KOPT-K1 (cell line): ENCODE measurements around the gene ABCF3.
"Not testable (repeated sequence)": the region's sequence is repeated elsewhere in the genome, so short reads cannot be mapped to it uniquely, and the experiment has no call there.

ENCODE experiments used
- H3K27ac ChIP-seq: fragments of 200-600 bp; sonication (generic); 2 replicates; pipeline ENCODE4 v1.5.1; 2016; ENCODE audit warnings: antibody characterized with exemption, mild to moderate bottlenecking, low read depth, low read length; ENCODE audit not compliant: poor library complexity, severe bottlenecking
- H3K36me3 ChIP-seq: fragments of 200-600 bp; sonication (generic); 2 replicates; pipeline ENCODE4 v1.5.1; 2017; ENCODE audit warnings: antibody characterized with exemption, mild to moderate bottlenecking, low read length, moderate library complexity; ENCODE audit not compliant: insufficient read depth
- H3K9me3 ChIP-seq: fragments of 200-600 bp; sonication (generic); 2 replicates; pipeline ENCODE4 v1.5.1; 2017; ENCODE audit warnings: antibody characterized with exemption, low read length, mild to moderate bottlenecking; ENCODE audit not compliant: insufficient read depth, poor library complexity, severe bottlenecking

Gene ABCF3

GRCh38 chr3:184186184-184186901 lies at the start of gene ABCF3:
ABCF3 (plus strand) TSS chr3:184186199; CDS start chr3:184186208, 9 bp downstream.
- H3K9me3 ChIP-seq, result no peaks in the 10 kb centered on the region
- H3K27ac ChIP-seq, result peak within 1 kb of the TSS; percentile 82
- peaks cover 75% of the 10 kb centered on the region for H3K36me3 ChIP-seq

- Histone ChIP-seq H3K27ac (no peak overlapping the region), H3K36me3 (peaks cover 81% of the 10 kb centered on the region), H3K9me3 (no peaks in the 10 kb centered on the region)
These were observed 45.6 kb upstream of the ABCF3 start for GRCh38 chr3:184140436-184140835.

GRCh38 chr3:184142199-184142598 lies 43.8 kb upstream of the ABCF3 start:
- Histone ChIP-seq H3K27ac (no peak overlapping the region), H3K36me3 (peaks cover 87% of the 10 kb centered on the region), H3K9me3 (no peaks in the 10 kb centered on the region)

- H3K9me3 ChIP-seq, result no peaks in the 10 kb centered on the region
- no peak overlapping the region for H3K27ac ChIP-seq
- H3K36me3 ChIP-seq, result peaks cover 76% of the 10 kb centered on the region
These were observed 42.7 kb upstream of the ABCF3 start for GRCh38 chr3:184143327-184143726.

GRCh38 chr3:184144505-184144904 lies 41.5 kb upstream of the ABCF3 start:
- H3K36me3 ChIP-seq, result peaks cover 71% of the 10 kb centered on the region
- H3K27ac ChIP-seq, result no peak overlapping the region
- H3K9me3 ChIP-seq, result no peaks in the 10 kb centered on the region

- H3K9me3 ChIP-seq, result no peaks in the 10 kb centered on the region
- no peak overlapping the region for H3K27ac ChIP-seq
- peaks cover 67% of the 10 kb centered on the region for H3K36me3 ChIP-seq
These were observed 40.9 kb upstream of the ABCF3 start for GRCh38 chr3:184145111-184145524.

GRCh38 chr3:184145751-184146270 lies 40.2 kb upstream of the ABCF3 start:
- H3K9me3 ChIP-seq, result no peaks in the 10 kb centered on the region
- H3K27ac ChIP-seq, result no peak overlapping the region
- peaks cover 60% of the 10 kb centered on the region for H3K36me3 ChIP-seq

- Histone ChIP-seq H3K36me3 (peaks cover 37% of the 10 kb centered on the region), H3K9me3 (no peaks in the 10 kb centered on the region), H3K27ac (no peak overlapping the region)
These were observed 37.9 kb upstream of the ABCF3 start for GRCh38 chr3:184148076-184148475.

GRCh38 chr3:184149123-184149522 lies 36.9 kb upstream of the ABCF3 start:
- peaks cover 27% of the 10 kb centered on the region for H3K36me3 ChIP-seq
- H3K27ac ChIP-seq, result no peak overlapping the region
- H3K9me3 ChIP-seq, result no peaks in the 10 kb centered on the region

- peaks cover 20% of the 10 kb centered on the region for H3K36me3 ChIP-seq
- H3K27ac ChIP-seq, H3K9me3 ChIP-seq: not testable (repeated sequence)
These were observed 36.2 kb upstream of the ABCF3 start for GRCh38 chr3:184149770-184150169.

- peak within 1 kb of the TSS; percentile 66 for H3K27ac ChIP-seq
- H3K9me3 ChIP-seq, result no peaks in the 10 kb centered on the region
- H3K36me3 ChIP-seq, result no peaks in the 10 kb centered on the region
These were observed 30.9 kb upstream of the ABCF3 start, which contains the start of gene DVL3 for GRCh38 chr3:184154885-184155643. DVL3 (plus strand) TSS chr3:184155377; CDS start chr3:184155636, 259 bp downstream.

- Histone ChIP-seq H3K27ac (peak overlapping the region; percentile 66), H3K9me3 (no peaks in the 10 kb centered on the region), H3K36me3 (no peaks in the 10 kb centered on the region)
These were observed 30.1 kb upstream of the ABCF3 start for GRCh38 chr3:184155644-184156521.

GRCh38 chr3:184156522-184156955 lies 29.5 kb upstream of the ABCF3 start:
- peak overlapping the region; percentile 66 for H3K27ac ChIP-seq
- H3K9me3 ChIP-seq, result no peaks in the 10 kb centered on the region
- no peaks in the 10 kb centered on the region for H3K36me3 ChIP-seq

GRCh38 chr3:184157206-184157605 lies 28.8 kb upstream of the ABCF3 start:
- Histone ChIP-seq H3K36me3 (no peaks in the 10 kb centered on the region; the same call in 1 of the 2 replicates), H3K27ac (peak overlapping the region; percentile 66), H3K9me3 (no peaks in the 10 kb centered on the region)
